GM12891 (cell line): ENCODE results near the gene BTBD9.

Source experiments
- DNase-seq: peaks from one replicate; pipeline ENCODE4 v3.0.0; 2011; ENCODE audit warnings: low spot score; ENCODE audit not compliant: insufficient read length
- FAIRE-seq: peaks from 2 replicates; lab custom pipeline; 2011; peaks lifted over from hg19 to GRCh38; lab: Jason Lieb, UNC
- PAX5 ChIP-seq: IDR thresholded peaks from 2 replicates; pipeline ENCODE4 v1.6.1; 2011; ENCODE audit warnings: low read length, moderate library complexity, mild to moderate bottlenecking; ENCODE audit not compliant: insufficient read depth, severe bottlenecking
- POLR2A ChIP-seq: IDR thresholded peaks from 2 replicates; pipeline ENCODE4 v1.6.1; 2011; ENCODE audit warnings: low read depth, low read length, control low read depth
- POLR2AphosphoS5 ChIP-seq: IDR thresholded peaks from 2 replicates; pipeline ENCODE4 v1.6.1; 2011; ENCODE audit warnings: low read depth, low read length, control low read depth
- POU2F2 ChIP-seq: IDR thresholded peaks from 2 replicates; pipeline ENCODE4 v1.6.1; 2011; ENCODE audit warnings: low read depth, mild to moderate bottlenecking, control low read depth, low read length, moderate library complexity
- SPI1 ChIP-seq: IDR thresholded peaks from 2 replicates; pipeline ENCODE4 v1.6.1; 2011; ENCODE audit warnings: low read depth, low read length, control low read depth
- TAF1 ChIP-seq: IDR thresholded peaks from 2 replicates; pipeline ENCODE4 v1.6.1; 2011; ENCODE audit warnings: low read depth, low read length, control low read depth

The BTBD9 gene

DNA sequence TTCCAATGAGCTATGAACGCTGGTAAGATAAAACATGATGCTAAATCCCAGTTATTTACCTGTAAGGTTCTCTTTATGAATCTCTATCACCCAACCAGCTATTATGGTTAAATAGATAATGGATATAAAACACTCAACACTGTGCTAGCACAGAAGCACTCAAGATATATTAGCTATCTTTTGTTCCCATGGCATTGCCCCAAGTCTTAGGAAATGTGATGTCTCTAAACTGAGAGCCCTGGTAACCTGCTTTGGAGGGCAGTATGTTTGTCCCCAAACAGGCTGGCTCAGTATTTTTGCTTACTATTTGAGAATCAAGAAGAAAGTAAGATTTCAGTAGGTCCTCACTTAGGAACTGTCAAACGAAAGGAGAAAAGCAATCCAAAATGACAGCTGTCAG, 90.5 kb downstream of the BTBD9 start:
- TF ChIP-seq POLR2AphosphoS5 = no peak
- no peak for TF ChIP-seq POU2F2
- TF ChIP-seq SPI1 = no peak
- no peak for TF ChIP-seq TAF1
- no peak for TF ChIP-seq POLR2A
- TF ChIP-seq PAX5 = no peak
- DNase-seq (no peak), FAIRE-seq (no peak)

DNA sequence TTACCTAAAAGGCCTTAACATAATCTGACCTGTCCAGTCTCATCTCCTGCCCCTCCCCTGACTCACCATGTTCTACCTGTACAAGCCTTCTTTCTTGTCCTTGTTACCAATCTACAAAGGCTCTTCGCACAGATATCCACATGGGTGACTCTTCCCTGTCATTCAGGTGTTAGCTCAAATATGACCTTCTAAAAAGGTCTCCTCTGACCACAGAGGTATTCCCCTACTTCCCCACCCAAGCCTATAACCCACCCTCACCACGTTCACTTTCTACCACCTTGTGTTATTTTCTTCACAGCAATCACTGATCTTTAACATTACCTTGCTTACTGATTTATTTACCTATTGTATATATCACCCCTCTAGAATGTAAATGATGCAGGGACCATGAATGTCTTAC, 96.7 kb downstream of the BTBD9 start:
- DNase-seq = no peak
- TF ChIP-seq POLR2A (no peak), POLR2AphosphoS5 (no peak), POU2F2 (no peak), SPI1 (no peak), TAF1 (no peak), PAX5 (no peak)
- FAIRE-seq = peak; percentile 81

DNA sequence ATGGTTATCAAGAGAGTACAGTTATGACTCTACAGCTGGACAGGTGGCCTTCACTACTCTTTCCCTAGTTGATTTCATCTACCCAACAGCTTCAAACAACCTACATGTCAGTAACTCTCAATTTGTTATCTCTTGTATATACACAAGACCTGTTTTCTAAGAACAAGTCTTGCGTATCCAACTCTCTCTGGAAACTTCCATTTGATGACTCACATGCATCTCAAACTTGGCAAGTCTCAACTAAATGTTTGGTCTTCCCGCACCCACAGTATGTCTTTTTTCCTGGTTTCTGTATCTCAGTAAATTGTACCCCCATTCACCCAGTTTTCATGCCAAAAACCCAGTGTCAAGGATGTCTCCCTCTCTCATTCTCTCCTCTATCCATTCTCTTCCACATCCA, 97.7 kb downstream of the BTBD9 start:
- FAIRE-seq (no peak), DNase-seq (no peak)
- no peak for TF ChIP-seq POLR2AphosphoS5
- TF ChIP-seq TAF1 = no peak
- TF ChIP-seq POLR2A = no peak
- no peak for TF ChIP-seq PAX5
- TF ChIP-seq POU2F2 = no peak
- no peak for TF ChIP-seq SPI1

DNA sequence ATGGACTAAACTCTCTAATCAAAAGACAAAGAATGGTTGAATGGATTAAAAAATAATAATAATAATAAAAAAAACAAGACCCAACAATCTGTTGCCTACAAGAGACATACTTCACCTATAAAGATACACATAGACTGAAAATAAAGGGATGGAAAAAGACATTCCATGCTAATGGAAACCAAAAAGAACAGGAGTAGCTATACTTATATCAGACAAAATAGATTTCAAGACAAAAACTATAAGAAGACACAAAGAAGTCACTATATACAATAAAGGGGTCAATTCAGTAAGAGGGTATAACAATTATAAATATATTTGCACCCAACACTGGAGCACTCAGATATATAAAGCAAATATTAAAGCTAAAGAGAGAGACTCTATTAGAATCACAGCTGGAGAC, 106.7 kb downstream of the BTBD9 start:
- TF ChIP-seq TAF1 = no peak
- no peak for TF ChIP-seq POU2F2
- no peak for TF ChIP-seq PAX5
- DNase-seq (no peak), FAIRE-seq (no peak)

DNA sequence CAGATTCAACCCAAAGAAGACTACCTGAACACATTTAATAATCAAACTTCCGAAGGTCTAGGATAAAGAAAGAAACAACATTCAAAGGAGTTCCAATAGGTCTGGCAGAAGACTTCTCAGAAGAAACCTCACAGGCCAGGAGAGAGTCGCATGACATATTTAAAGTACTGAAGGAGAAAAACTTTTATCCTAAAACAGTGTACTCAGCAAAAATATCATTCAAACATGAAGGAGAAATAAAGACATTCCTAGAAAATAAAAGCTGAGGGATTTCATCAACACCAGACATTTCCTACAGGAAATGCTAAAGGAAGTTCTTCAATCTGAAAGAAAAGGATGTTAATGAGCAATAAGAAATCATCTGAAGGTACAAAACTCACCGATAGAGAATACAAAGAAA, 108.6 kb downstream of the BTBD9 start:
- FAIRE-seq (no peak), DNase-seq (no peak)
- TF ChIP-seq POLR2A (no peak), POU2F2 (no peak), POLR2AphosphoS5 (no peak), SPI1 (no peak), PAX5 (no peak), TAF1 (no peak)

DNA sequence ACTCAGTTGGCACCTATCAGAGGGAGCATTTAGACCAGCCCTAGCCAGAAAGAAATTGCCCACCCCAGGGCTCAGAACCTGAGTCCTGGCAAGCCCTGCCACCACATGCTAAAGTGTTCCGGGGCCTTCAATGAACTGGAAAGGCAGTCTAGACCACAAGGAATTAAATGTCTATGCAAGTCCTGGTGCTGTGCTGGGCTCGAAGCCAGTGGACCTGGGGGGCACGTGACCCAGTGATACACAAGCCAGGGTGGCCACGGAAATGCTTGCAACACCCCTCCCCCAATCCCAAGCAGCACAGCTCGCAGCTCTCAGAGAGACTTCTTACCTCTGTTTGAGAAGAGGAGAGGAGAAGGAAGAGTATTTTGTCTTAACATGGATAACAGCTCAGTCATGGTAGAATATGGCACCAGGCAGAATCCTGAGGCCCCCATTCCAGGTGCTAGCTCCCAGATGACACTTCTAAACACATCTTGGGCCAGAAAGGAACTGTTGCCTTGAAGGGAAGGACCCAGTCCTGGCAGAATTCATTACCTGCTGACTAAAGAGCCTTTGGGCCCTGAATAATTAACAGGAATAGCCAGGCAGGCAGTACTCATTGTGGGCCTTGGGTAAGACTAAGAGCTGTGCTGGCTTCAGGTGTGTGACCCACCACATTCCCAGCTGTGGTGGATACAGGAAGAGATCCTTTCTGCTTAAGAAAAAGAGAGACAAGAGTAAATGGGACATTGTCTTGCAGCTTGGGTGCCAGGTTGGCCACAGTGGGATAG, 111.3 kb downstream of the BTBD9 start:
- TF ChIP-seq TAF1 (no peak), POLR2A (no peak), POLR2AphosphoS5 (no peak), POU2F2 (no peak), PAX5 (no peak), SPI1 (no peak)
- FAIRE-seq (no peak), DNase-seq (no peak)

DNA sequence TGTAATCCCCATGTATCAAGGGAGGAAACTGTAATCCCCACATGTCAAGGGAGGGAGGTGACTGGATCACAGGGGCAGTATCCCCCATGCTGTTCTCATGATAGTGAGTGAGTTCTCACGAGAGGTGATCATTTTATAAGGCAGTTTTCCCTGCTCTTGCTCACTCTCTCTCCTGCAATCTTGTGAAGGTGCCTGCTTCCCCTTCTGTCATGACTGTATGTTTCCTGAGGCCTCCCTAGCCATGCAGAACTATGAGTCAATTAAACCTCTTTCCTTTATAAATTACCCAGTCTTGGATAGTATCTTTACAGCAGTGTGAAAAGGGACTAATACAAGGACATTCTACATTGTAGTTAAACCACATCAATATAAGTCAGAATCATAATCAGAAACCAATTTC, 112.4 kb downstream of the BTBD9 start:
- DNase-seq (no peak), FAIRE-seq (no peak)
- TF ChIP-seq SPI1 = no peak
- TF ChIP-seq POLR2AphosphoS5 = no peak
- TF ChIP-seq TAF1 = no peak
- no peak for TF ChIP-seq PAX5
- no peak for TF ChIP-seq POU2F2
- no peak for TF ChIP-seq POLR2A

DNA sequence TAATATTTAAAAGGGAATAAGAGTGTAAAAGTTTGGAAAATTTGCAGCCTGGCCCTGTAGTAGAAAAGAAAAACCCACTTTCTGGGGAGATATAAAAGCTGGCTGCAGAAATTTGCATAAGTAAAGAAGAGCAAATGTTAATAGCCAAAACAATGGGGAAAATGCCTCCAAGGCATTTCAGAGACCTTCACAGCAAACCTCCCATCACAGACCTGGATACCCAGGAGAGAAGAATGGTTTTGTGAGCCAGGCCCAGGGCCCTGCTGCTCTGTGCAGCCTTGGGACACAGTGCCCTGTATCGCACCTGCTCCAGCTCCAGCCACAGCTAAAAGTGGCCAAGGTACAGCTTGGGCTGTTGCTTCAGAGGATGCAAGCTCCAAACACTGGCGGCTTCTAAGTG, 113.8 kb downstream of the BTBD9 start:
- no peak for TF ChIP-seq POLR2A
- no peak for TF ChIP-seq POU2F2
- no peak for TF ChIP-seq TAF1
- TF ChIP-seq PAX5 = no peak
- no peak for TF ChIP-seq SPI1
- no peak for TF ChIP-seq POLR2AphosphoS5
- FAIRE-seq (no peak), DNase-seq (no peak)

DNA sequence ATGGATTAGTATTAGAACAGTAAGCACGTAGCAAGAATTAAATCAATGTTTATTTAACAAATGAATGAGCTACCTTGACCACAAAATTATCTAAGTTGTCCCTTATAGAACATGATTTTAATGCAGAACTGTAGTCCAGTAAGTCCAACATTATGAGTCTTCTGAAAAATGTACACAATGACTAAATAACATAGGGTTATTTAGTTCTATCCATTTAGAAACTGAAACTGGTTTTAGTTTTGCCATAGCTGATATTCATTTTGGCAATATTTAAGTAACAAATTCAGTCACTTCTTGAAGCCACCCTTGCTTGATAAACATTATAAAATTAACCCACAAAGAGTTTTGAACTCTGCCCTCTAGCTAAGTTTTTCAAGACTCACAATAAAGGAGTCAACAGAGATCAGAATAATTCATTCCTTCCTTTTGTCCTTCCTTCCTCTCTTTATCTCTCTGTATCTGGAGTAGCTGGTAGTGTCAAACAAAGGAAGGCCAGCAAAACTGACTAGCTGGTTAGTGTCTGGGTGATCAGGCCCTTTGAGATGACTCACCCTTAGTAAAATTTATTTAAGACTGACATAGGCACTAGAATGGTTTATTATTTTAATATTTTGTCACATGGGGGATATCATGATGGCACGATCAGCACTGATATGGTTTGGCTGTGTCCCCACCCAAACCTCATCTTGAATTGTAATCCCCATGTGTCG, 115.1 kb downstream of the BTBD9 start:
- no peak for DNase-seq
- no peak for FAIRE-seq

More for the DNA sequence above, 115.1 kb downstream of the BTBD9 start:
- TF ChIP-seq POU2F2 (no peak), TAF1 (no peak), POLR2AphosphoS5 (no peak), PAX5 (no peak)
